Measurements from ENCODE around the gene ABCA5.

GRCh38 chr17:69269131-69269998 lies 57.6 kb downstream of the ABCA5 start:
- TF ChIP-seq CTCF (IDR thresholded peaks at IDR 0.05): no peak
- TF ChIP-seq POLR2A (IDR thresholded peaks at IDR 0.05): no peak
